MM.1S (cell line): ENCODE results near the gene IL1R2.
A peak's percentile ranks its signal among the peaks of the same experiment; 100 is the strongest.

Experiments
- DNase-seq: peaks from one replicate; pipeline ENCODE4 v3.0.0-alpha.2; 2015
- H2AFZ ChIP-seq: fragments of 300-600 bp; sonication (generic); 2 replicates; pipeline ENCODE4 v1.6.0; 2016; ENCODE audit warnings: antibody characterized with exemption, low read length
- H3F3A ChIP-seq: fragments of 300-600 bp; sonication (generic); 2 replicates; pipeline ENCODE4 v1.6.1; 2016; ENCODE audit warnings: mild to moderate bottlenecking, antibody characterized with exemption, low read length, moderate library complexity, mixed read lengths; ENCODE audit not compliant: insufficient read depth
- H3K27ac ChIP-seq: fragments of 300-600 bp; sonication (generic); 2 replicates; pipeline ENCODE4 v1.5.1; 2016; ENCODE audit warnings: mild to moderate bottlenecking, low read length
- H3K27me3 ChIP-seq: fragments of 300-600 bp; sonication (generic); replicated peaks from 2 replicates; pipeline ENCODE4 v1.6.0; 2016; ENCODE audit warnings: low read length; ENCODE audit not compliant: insufficient read depth
- H3K36me3 ChIP-seq: fragments of 300-600 bp; sonication (generic); replicated peaks from 2 replicates; pipeline ENCODE4 v1.6.1; 2016; ENCODE audit warnings: mild to moderate bottlenecking, low read length, mixed read lengths; ENCODE audit not compliant: insufficient read depth
- H3K4me1 ChIP-seq: fragments of 300-600 bp; sonication (generic); 2 replicates; pipeline ENCODE4 v1.6.1; 2016; ENCODE audit warnings: low read length, mixed read lengths
- H3K4me2 ChIP-seq: fragments of 300-600 bp; sonication (generic); 2 replicates; pipeline ENCODE4 v1.6.0; 2016; ENCODE audit warnings: low read depth, low read length
- H3K4me3 ChIP-seq: fragments of 300-600 bp; sonication (generic); 2 replicates; pipeline ENCODE4 v1.5.1; 2016; ENCODE audit warnings: low read length, mixed read lengths
- H3K79me2 ChIP-seq: fragments of 300-600 bp; sonication (generic); 2 replicates; pipeline ENCODE4 v1.6.1; 2016; ENCODE audit warnings: mixed run types, low read length, mixed read lengths
- H3K9ac ChIP-seq: fragments of 300-600 bp; sonication (generic); 2 replicates; pipeline ENCODE4 v1.6.1; 2016; ENCODE audit warnings: low read length, mixed read lengths
- H3K9me2 ChIP-seq: fragments of 300-600 bp; sonication (generic); replicated peaks from 2 replicates; pipeline ENCODE4 v1.6.1; 2016; ENCODE audit warnings: mild to moderate bottlenecking, low read length, mixed read lengths; ENCODE audit not compliant: insufficient read depth
- H3K9me3 ChIP-seq: fragments of 300-600 bp; sonication (generic); replicated peaks from 2 replicates; pipeline ENCODE4 v1.6.1; 2016; ENCODE audit warnings: mild to moderate bottlenecking, low read length, mixed read lengths; ENCODE audit not compliant: insufficient read depth
- H4K20me1 ChIP-seq: fragments of 300-600 bp; sonication (generic); 2 replicates; pipeline ENCODE4 v1.6.1; 2016; ENCODE audit warnings: mild to moderate bottlenecking, low read length, moderate library complexity, mixed read lengths; ENCODE audit not compliant: insufficient read depth
- CTCF ChIP-seq: fragments of 300-600 bp; sonication (generic); IDR thresholded peaks from 2 replicates; pipeline ENCODE4 v1.5.1; 2016; ENCODE audit warnings: antibody characterized with exemption, low read length, mixed read lengths
- EZH2 ChIP-seq: fragments of 300-600 bp; sonication (generic); optimal IDR thresholded peaks from 2 replicates; pipeline ENCODE3; 2017; ENCODE audit warnings: low read depth, mild to moderate bottlenecking, antibody characterized with exemption, low read length, mixed read lengths
- EZH2phosphoT487 ChIP-seq: fragments of 300-600 bp; sonication (generic); IDR thresholded peaks from 2 replicates; pipeline ENCODE4 v1.6.1; 2018; ENCODE audit warnings: antibody characterized with exemption, low read length

Gene IL1R2

GRCh38 chr2:101976891-101977290 is 14.9 kb upstream of the IL1R2 start:
- H3K9ac ChIP-seq: no peak overlapping the region
- H3K27me3 ChIP-seq: no peaks in the 10 kb centered on the region
- peak; percentile 19 for DNase-seq
- no peak for TF ChIP-seq CTCF
- no peak for TF ChIP-seq EZH2
- no peak for TF ChIP-seq EZH2phosphoT487
- no peak overlapping the region for H3K4me3 ChIP-seq
- H3K9me2 ChIP-seq: no peaks in the 10 kb centered on the region
- no peaks in the 10 kb centered on the region for H3K79me2 ChIP-seq
- H3K27ac ChIP-seq: no peak overlapping the region
- no peaks in the 10 kb centered on the region for H3K36me3 ChIP-seq
- H3F3A ChIP-seq: no peaks in the 10 kb centered on the region
- no peaks in the 10 kb centered on the region for H3K9me3 ChIP-seq
- H2AFZ ChIP-seq: no peak overlapping the region
- no peaks in the 10 kb centered on the region for H4K20me1 ChIP-seq
- H3K4me1 ChIP-seq: no peaks in the 10 kb centered on the region
- no peak overlapping the region for H3K4me2 ChIP-seq

- Histone ChIP-seq H3K4me3 (no peak overlapping the region), H3K9me3 (no peaks in the 10 kb centered on the region), H3F3A (no peaks in the 10 kb centered on the region), H3K27me3 (no peaks in the 10 kb centered on the region), H3K9me2 (no peaks in the 10 kb centered on the region), H3K4me1 (no peaks in the 10 kb centered on the region), H3K79me2 (no peaks in the 10 kb centered on the region), H3K36me3 (no peaks in the 10 kb centered on the region), H3K4me2 (no peak overlapping the region), H4K20me1 (no peaks in the 10 kb centered on the region), H3K9ac (no peak overlapping the region), H3K27ac (no peak overlapping the region), H2AFZ (no peak overlapping the region)
- no peak for TF ChIP-seq EZH2
- TF ChIP-seq EZH2phosphoT487: no peak
- no peak for TF ChIP-seq CTCF
- DNase-seq: no peak
These were observed 11.4 kb upstream of the IL1R2 start for GRCh38 chr2:101980368-101980767.

GRCh38 chr2:101981066-101981465 is 10.7 kb upstream of the IL1R2 start:
- H4K20me1 ChIP-seq: no peaks in the 10 kb centered on the region

More at GRCh38 chr2:101981066-101981465, 10.7 kb upstream of the IL1R2 start:
- no peak for DNase-seq
- H3K4me2 ChIP-seq: no peak overlapping the region
- H3K9me2 ChIP-seq: no peaks in the 10 kb centered on the region
- no peaks in the 10 kb centered on the region for H3K9me3 ChIP-seq
- H3K36me3 ChIP-seq: no peaks in the 10 kb centered on the region
- H3K4me1 ChIP-seq: no peaks in the 10 kb centered on the region
- no peaks in the 10 kb centered on the region for H3F3A ChIP-seq
- H3K27me3 ChIP-seq: no peaks in the 10 kb centered on the region
- H2AFZ ChIP-seq: no peak overlapping the region
- no peaks in the 10 kb centered on the region for H3K79me2 ChIP-seq
- H3K4me3 ChIP-seq: no peak overlapping the region
- TF ChIP-seq CTCF (no peak), EZH2phosphoT487 (no peak), EZH2 (no peak)
- H3K9ac ChIP-seq: no peak overlapping the region
- no peak overlapping the region for H3K27ac ChIP-seq
